ENCODE measurements around the gene BNIP3.

- TF ChIP-seq CTCF (IDR thresholded peaks at IDR 0.05) (no peak), POLR2AphosphoS5 (IDR thresholded peaks at IDR 0.05) (no peak), EP300 (IDR thresholded peaks at IDR 0.05) (no peak)
Measured at GRCh38 chr10:131920151-131920550, 61.6 kb downstream of the BNIP3 start.

Data from upper lobe of left lung (tissue), 4 donors.